GM20000 (cell line): ENCODE measurements around the gene GRID1.
A peak's percentile ranks its signal among the peaks of the same experiment; 100 is the strongest.

ENCODE experiments used
- DNase-seq: peaks from one replicate; pipeline ENCODE4 v3.0.0; 2012; ENCODE audit warnings: low spot score
- TF ChIP-seq, protein P1 (sequence below): IDR thresholded peaks from 2 replicates; pipeline ENCODE4 v1.5.1; 2012; ENCODE audit warnings: mild to moderate bottlenecking, control low read depth; ENCODE audit errors: extremely low read depth, missing control alignments

GRID1 gene

DNA sequence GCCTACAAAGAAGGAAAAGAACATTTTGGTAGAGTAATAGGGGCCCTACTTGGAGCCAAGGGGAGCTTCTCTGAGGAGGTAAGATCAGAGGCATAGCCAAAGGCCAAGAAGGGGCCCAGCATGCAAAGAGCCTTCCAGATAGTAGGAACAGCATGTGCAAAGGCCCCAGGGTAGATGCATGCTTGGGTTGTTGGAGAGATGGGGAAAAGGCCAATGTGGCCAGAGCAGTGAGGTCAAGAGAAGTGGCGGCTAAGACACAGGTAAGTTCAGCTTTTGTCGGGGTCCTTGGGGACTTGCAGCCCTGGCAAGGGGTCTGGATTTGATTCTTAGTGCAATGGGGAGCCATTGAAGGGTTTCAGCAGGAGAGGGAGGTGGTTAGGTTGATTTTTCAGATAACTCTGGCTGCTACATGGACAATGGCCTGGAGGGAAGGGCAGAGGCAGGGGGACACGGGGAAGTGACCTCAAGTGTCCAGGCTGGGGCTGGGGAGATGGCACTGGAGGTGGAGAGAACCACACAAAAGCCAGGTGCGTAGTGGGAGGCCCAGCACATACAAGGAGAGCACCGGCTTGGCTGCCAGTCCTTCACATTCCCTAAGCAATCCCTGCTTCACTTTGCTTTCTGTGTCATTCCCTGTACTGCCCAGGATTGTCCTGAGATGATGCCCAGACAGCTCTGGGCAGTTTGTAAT lies 16.5 kb downstream of the GRID1 start:
- TF ChIP-seq, protein P1, sequence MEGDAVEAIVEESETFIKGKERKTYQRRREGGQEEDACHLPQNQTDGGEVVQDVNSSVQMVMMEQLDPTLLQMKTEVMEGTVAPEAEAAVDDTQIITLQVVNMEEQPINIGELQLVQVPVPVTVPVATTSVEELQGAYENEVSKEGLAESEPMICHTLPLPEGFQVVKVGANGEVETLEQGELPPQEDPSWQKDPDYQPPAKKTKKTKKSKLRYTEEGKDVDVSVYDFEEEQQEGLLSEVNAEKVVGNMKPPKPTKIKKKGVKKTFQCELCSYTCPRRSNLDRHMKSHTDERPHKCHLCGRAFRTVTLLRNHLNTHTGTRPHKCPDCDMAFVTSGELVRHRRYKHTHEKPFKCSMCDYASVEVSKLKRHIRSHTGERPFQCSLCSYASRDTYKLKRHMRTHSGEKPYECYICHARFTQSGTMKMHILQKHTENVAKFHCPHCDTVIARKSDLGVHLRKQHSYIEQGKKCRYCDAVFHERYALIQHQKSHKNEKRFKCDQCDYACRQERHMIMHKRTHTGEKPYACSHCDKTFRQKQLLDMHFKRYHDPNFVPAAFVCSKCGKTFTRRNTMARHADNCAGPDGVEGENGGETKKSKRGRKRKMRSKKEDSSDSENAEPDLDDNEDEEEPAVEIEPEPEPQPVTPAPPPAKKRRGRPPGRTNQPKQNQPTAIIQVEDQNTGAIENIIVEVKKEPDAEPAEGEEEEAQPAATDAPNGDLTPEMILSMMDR = no peak

DNA sequence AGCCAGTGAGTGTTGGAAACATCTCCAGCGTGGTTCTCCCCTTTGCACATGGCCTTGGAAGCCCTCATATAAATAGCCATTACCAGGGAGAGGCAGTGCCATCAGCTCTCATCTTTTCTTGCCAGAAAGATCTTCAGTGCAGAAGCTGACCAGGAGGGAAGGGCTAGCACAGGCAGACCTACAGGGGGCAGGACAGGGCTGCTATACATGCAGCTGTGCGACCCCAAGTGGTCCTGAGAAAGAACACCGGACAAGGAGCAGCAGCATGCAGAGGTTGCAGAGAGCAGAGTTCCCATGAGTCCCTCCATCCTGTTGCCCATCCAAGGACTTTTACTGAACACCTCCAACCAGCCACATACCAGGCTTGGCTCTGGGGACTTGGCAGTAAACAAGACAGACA lies 17.1 kb downstream of the GRID1 start:
- DNase-seq = no peak
- TF ChIP-seq, protein P1 = peak; percentile 40

More for the DNA sequence above, 16.5 kb downstream of the GRID1 start:
- DNase-seq = no peak

DNA sequence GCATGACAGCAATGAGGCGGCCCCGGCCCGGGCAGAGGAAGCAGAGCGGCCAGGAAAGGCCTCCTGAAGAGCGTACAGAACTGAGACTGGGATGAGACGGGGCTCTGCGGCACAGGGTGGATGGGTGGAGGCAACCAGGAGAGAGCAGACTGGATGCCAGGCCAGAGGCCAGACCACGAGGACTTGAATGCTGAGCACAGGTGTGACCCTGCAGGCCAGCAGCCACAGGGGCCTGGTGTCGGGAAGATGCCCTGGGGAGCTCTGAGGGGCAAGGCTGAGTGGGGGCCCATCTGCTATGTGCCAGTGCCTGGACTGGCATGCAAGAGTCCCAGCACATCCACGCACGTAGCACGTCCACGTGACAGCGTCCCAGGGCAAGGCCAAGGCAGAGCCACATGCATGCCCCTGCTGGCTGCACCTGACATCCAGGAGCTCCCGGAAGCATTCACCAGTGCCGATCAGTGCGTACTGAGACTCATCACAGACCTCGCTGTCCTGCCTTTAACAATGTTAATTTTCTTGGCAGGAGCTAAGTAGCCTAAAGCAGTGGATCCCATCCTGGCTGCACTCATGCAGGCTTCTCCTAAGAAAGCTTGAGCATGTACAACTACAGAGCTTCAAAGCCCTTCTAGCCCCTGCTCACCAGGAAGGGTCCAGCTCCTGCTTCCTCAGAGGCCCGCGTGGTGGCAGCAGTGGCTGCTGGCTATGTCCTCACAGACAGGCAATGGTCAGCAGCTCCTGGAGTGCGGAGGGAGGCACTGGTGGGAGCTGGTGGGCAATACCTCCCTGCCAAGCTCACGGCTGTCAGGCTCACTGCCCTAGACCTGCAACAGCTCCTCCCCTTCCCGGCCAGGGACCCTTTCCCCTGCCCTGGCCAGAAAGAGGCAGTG lies 18.0 kb downstream of the GRID1 start:
- no peak for DNase-seq
- TF ChIP-seq, protein P1 = no peak

DNA sequence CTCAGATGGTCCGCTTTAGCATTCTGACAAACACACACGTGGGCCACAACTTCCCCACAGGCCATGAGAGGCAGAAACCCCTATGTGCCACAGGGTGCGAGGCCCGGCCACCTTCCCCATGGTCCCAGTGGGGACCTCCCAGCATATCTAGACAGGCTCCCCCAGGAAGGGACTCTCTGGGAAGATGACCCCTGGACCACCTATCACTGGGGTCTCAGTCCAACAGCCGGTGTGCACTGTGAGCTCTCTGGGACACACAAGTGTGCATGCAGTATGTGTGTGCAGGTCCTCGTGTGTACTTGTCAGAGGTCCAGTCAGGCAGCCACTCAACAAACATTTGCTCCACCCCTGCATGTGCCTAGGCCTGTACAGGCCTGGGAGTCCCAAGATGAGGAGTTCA lies 18.7 kb downstream of the GRID1 start:
- DNase-seq = no peak
- TF ChIP-seq, protein P1 = no peak

DNA sequence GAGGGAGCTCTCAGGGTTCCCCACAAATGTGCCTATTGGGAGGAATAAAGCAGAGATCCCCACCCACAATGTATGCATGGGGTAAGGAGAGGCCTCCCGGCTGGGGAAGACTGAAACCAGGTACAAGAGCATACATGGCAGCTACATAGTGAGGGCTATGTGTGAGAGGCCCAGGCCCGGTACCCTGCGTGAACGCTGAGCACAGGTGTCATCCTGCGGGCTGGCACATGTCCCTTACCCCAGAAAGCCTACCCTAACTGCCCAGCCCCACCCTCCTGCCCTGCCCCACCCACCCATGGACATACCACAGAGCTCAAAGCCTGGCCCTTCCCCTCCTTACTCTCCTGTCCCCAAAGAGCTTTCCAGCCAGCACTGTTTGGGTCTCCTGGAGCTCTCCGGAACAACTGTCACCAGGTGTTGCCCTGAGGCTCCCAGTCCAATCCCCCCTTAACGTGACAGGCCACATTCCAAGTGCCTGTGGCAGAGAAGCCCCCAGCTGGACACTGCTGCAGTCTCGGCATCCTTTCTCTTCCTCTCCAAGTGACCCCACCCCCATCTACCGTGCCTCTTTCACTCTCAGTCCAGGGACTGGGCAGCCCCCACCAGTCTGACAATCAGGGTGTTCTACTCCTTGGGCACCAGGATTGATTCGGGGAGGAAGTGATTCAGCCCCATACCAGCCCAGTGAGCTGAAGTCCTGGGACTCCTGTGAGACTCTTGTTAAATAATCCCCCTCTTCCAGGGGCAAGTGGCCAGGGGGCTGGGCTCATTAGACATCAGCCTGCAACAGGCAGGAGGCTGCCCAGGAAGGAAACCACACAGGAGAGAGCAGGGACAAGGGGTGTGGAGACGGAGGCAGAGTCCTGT lies 19.6 kb downstream of the GRID1 start:
- TF ChIP-seq, protein P1 = no peak
- DNase-seq = no peak

DNA sequence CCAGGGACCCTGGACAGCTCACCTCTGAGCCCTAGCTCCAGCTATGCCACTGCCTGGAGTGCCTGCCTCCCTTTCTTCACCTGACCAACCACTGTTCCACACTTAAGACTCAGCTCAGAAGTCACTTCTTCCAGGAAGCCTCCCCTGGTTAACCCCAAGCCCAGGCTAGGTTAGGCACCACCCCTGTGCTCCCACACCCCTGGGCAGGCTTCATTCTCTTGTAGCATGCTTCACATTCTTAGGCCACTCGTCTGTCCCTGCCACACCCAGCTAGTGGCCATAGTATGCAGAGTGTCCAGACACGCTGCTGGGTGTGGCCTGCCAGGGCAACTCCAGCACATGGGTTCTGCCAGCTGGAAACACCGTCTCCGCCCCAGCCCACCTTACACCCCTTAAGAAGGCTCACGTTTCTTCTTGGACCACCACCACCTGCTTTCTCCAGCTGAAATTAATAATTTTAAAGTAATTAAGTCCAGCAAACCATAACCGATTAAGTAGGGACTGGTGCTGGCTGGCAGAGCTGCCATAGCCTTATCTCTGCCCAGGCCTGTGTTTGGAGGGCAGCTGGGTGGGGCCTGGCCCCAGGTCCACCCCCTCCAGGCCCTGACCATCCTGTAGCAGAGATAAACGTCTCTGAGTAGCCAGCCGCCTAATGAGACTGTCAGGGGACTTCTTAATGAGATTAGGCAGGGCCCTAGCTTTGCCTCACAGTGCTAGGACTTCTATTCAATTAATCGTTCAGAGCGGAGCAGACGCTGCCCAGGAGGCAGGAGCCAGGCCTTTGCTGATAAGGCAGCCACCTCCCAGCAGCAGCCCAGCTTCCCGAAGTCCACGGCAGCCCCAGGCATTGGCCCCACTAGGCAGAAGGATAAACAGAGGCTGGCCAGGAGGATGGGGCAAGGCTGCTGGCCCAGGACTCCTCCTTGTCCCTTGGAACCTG lies 20.5 kb downstream of the GRID1 start:
- no peak for DNase-seq
- TF ChIP-seq, protein P1 = no peak
